IMR-90 (cell line): ENCODE measurements around the gene PATE1. TPM values are rescaled to one million over a fixed set of nuclear protein-coding genes. Genes with fewer than 3 reads are reported as not detected.

Experiments used
- ATAC-seq: fragments of 200-7000 bp; cut with Tn5 transposase; 2 replicates; pipeline ENCODE4 v1.9.1; 2020; ENCODE audit warnings: low read depth, mild to moderate bottlenecking, moderate library complexity
- BruUV-seq: library from RNA; stranded (reverse); fragments of 400-500 nt; replicated peaks from 2 replicates; lab custom pipeline; 2021; lab: Mats Ljungman, UMichigan
- CTCF ChIA-PET: fragments of 300-600 bp; formaldehyde crosslinking; extraction: SDS; loops from one replicate; lab custom pipeline; 2021; ENCODE audit warnings: antibody characterized with exemption; lab: Yijun Ruan, JAX
- POLR2A ChIA-PET: fragments of 300-600 bp; sonication (Branson Sonifier 250); formaldehyde crosslinking; loops from one replicate; lab custom pipeline; 2022; ENCODE audit warnings: antibody characterized with exemption; ENCODE audit not compliant: unreplicated experiment; lab: Charles Lee
- DNase-seq: peaks from one replicate; pipeline ENCODE4 v3.0.0; 2013
- H2AFZ ChIP-seq: replicated peaks from 2 replicates; pipeline ENCODE3; 2013; ENCODE audit warnings: low read length, mild to moderate bottlenecking; ENCODE audit not compliant: poor library complexity
- H2AK5ac ChIP-seq: 2 replicates; pipeline ENCODE4 v1.6.1; 2013; ENCODE audit warnings: low read depth, low read length, inconsistent platforms
- H2AK9ac ChIP-seq: replicated peaks from 2 replicates; pipeline ENCODE3; 2013; ENCODE audit warnings: mild to moderate bottlenecking, low read depth, low read length, moderate library complexity; ENCODE audit not compliant: poor library complexity
- H2BK120ac ChIP-seq: 2 replicates; pipeline ENCODE4 v1.6.1; 2013; ENCODE audit warnings: low read depth, low read length, inconsistent platforms
- H2BK15ac ChIP-seq: 3 replicates; pipeline ENCODE4 v1.6.1; 2013; ENCODE audit warnings: low read depth, low read length, inconsistent platforms
- H2BK20ac ChIP-seq: 2 replicates; pipeline ENCODE4 v1.6.1; 2013; ENCODE audit warnings: low read depth, mild to moderate bottlenecking, inconsistent platforms, low read length, moderate library complexity
- H2BK5ac ChIP-seq: 2 replicates; pipeline ENCODE4 v1.6.1; 2013; ENCODE audit warnings: mild to moderate bottlenecking, low read depth, low read length, inconsistent platforms; ENCODE audit not compliant: poor library complexity, severe bottlenecking
- H3K14ac ChIP-seq: replicated peaks from 2 replicates; pipeline ENCODE4 v1.6.1; 2013; ENCODE audit warnings: low read depth, low read length, inconsistent platforms
- H3K18ac ChIP-seq: 2 replicates; pipeline ENCODE4 v1.6.1; 2013; ENCODE audit warnings: low read depth, low read length, control low read depth
- H3K23ac ChIP-seq: 2 replicates; pipeline ENCODE4 v1.6.1; 2013; ENCODE audit warnings: low read depth, low read length, inconsistent platforms
- H3K27ac ChIP-seq: 2 replicates; pipeline ENCODE4 v1.5.1; 2013; ENCODE audit warnings: mild to moderate bottlenecking, control low read depth, low read length; ENCODE audit not compliant: insufficient read depth
- H3K27me3 ChIP-seq: 2 replicates; pipeline ENCODE4 v1.6.1; 2013; ENCODE audit warnings: low read length; ENCODE audit not compliant: control insufficient read depth, insufficient read depth
- H3K36me3 ChIP-seq: 2 replicates; pipeline ENCODE4 v1.6.1; 2013; ENCODE audit warnings: low read length, mixed read lengths; ENCODE audit not compliant: control insufficient read depth, insufficient read depth
- H3K4ac ChIP-seq: 2 replicates; pipeline ENCODE4 v1.6.1; 2013; ENCODE audit warnings: low read depth, low read length, inconsistent platforms
- H3K4me1 ChIP-seq: 2 replicates; pipeline ENCODE4 v1.6.1; 2013; ENCODE audit warnings: low read length, mixed read lengths; ENCODE audit not compliant: control insufficient read depth, insufficient read depth
- H3K4me2 ChIP-seq: 2 replicates; pipeline ENCODE4 v1.6.1; 2013; ENCODE audit warnings: low read depth, mild to moderate bottlenecking, control low read depth, low read length, moderate library complexity
- H3K4me3 ChIP-seq: 2 replicates; pipeline ENCODE4 v1.5.1; 2013; ENCODE audit warnings: low read depth, mild to moderate bottlenecking, control low read depth, low read length, moderate library complexity; ENCODE audit not compliant: insufficient read depth
- H3K56ac ChIP-seq: 2 replicates; pipeline ENCODE4 v1.6.1; 2013; ENCODE audit warnings: low read length, inconsistent platforms; ENCODE audit not compliant: insufficient read depth; ENCODE audit errors: extremely low read depth
- H3K79me1 ChIP-seq, 2 experiments: 2 replicates each; pipeline ENCODE4 v1.6.1; 2013; ENCODE audit warnings: low read length in 2 of 2, inconsistent platforms in 1 of 2, low read depth in 1 of 2
- H3K9ac ChIP-seq: 2 replicates; pipeline ENCODE4 v1.6.1; 2013; ENCODE audit warnings: low read depth, low read length, control low read depth
- H3K9me1 ChIP-seq: 2 replicates; pipeline ENCODE4 v1.6.1; 2013; ENCODE audit warnings: low read length, inconsistent platforms; ENCODE audit not compliant: insufficient read depth
- H3K9me3 ChIP-seq: 2 replicates; pipeline ENCODE4 v1.6.1; 2013; ENCODE audit warnings: low read length; ENCODE audit not compliant: control insufficient read depth, insufficient read depth
- H4K20me1 ChIP-seq: 2 replicates; pipeline ENCODE4 v1.6.1; 2013; ENCODE audit warnings: low read length, inconsistent platforms; ENCODE audit not compliant: insufficient read depth
- H4K5ac ChIP-seq: 2 replicates; pipeline ENCODE4 v1.6.1; 2013; ENCODE audit warnings: mild to moderate bottlenecking, low read depth, low read length, control low read depth
- H4K8ac ChIP-seq, 2 experiments: 2 replicates each; pipeline ENCODE4 v1.6.1; 2013; ENCODE audit warnings: low read depth in 2 of 2, low read length in 2 of 2, control low read depth in 1 of 2, inconsistent platforms in 1 of 2
- H4K91ac ChIP-seq: 2 replicates; pipeline ENCODE4 v1.6.1; 2013; ENCODE audit warnings: low read depth, low read length, inconsistent platforms; ENCODE audit not compliant: insufficient read depth
- CHD1 ChIP-seq: IDR thresholded peaks from 2 replicates; pipeline ENCODE4 v1.6.1; 2012; ENCODE audit warnings: low read depth, low read length, improper control_type of control experiment
- CTCF ChIP-seq: conservative IDR thresholded peaks from 2 replicates; pipeline ENCODE4 v1.5.1; 2012; ENCODE audit warnings: mild to moderate bottlenecking, low read depth, low read length, improper control_type of control experiment
- FOS ChIP-seq: fragments of 150-350 bp; IDR thresholded peaks from 2 replicates; pipeline ENCODE4 v1.6.1; 2016; ENCODE audit warnings: low read depth, low read length
- MXI1 ChIP-seq: IDR thresholded peaks from 2 replicates; pipeline ENCODE4 v1.6.1; 2012; ENCODE audit warnings: low read depth, mild to moderate bottlenecking, low read length, moderate library complexity, borderline replicate concordance
- NFE2L2 ChIP-seq: fragments of 150-350 bp; IDR thresholded peaks from 2 replicates; pipeline ENCODE4 v1.6.1; 2016; ENCODE audit warnings: low read depth, mild to moderate bottlenecking, low read length
- POLR2A ChIP-seq: IDR thresholded peaks from 2 replicates; pipeline ENCODE4 v1.6.1; 2012; ENCODE audit warnings: mild to moderate bottlenecking, low read depth, low read length
- RAD21 ChIP-seq: IDR thresholded peaks from 2 replicates; pipeline ENCODE4 v1.6.1; 2012; ENCODE audit warnings: low read length, improper control_type of control experiment
- RCOR1 ChIP-seq: IDR thresholded peaks from 2 replicates; pipeline ENCODE4 v1.6.1; 2012; ENCODE audit warnings: mild to moderate bottlenecking, low read length, improper control_type of control experiment; ENCODE audit not compliant: insufficient replicate concordance
- WGBS, 2 experiments: methylation state at CpG; one replicate each; pipeline versions ENCODE4 v1.1.5 to v1.1.7; 2013; ENCODE audit warnings: missing lambda C conversion rate in 2 of 2; ENCODE audit not compliant: insufficient read length in 1 of 2; ENCODE audit errors: extremely low coverage in 2 of 2; 5-methylcytosine and 5-hydroxymethylcytosine counted together
- dilution Hi-C: fragments of 300-500 bp; cut with HindIII; formaldehyde crosslinking; loops from one replicate; pipeline ENCODE4 v1.14.3; 2018; ENCODE audit warnings: low sequenced_read_pairs; ENCODE audit not compliant: unreplicated experiment
- in situ Hi-C: fragments of 300-500 bp; cut with MboI; formaldehyde crosslinking; loops from 3 replicates; pipeline ENCODE4 v1.14.3; 2019; ENCODE audit warnings: low sequenced_read_pairs, inconsistent platforms, mixed read lengths
- intact Hi-C: fragments of 100-400 bp; cut with micrococcal nuclease; formaldehyde crosslinking; loops from 2 replicates; pipeline ENCODE4 v1.10.0; 2022
- polyA plus RNA-seq, 3 experiments: library from polyadenylated mRNA; depleted of rRNA; stranded (reverse); fragments of >200 nt; gene quantifications; 2 replicates each; pipeline ENCODE4 v1.2.3, GENCODE V29; 2012; ENCODE audit warnings: low replicate concordance in 1 of 3
- total RNA-seq: library from RNA; depleted of rRNA; stranded (reverse); fragments of >200 nt; gene quantifications from 2 replicates; pipeline ENCODE4 v1.2.3, GENCODE V29; 2012

Gene PATE1
- total and polyA plus RNA-seq, 2 of the 4 experiments (the other 2 are of a cell fraction): not detected

DNA sequence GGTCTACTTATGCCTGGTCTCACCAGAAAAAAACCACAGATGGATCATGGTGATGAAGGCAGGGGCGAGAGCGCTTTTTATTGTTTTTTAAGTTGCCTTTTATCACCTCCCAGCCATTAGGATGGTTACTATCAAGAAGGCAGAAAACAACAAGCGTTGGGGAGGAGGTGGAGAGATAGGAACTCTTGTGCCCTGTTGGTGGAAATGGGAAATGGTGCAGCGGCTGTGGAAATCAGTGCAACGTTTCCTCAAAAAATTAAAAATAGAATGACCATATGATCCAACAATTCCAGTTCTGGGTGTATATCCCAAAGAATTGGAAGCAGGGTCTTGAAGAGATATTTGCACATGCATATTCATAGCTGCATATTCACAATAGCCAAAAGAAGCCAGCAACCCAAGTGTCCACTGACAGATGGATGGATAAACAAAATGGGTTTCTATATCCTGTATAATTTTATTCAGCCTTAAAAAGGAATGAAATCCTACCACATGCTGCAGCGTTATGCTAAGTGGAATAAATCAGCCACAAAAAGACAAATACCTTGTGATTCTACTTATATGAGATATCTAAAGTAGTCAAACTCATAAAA, 45.0 kb upstream of the PATE1 start:
- DNase-seq (no peak), ATAC-seq (no peak)
- H3K4me3 ChIP-seq: no peak overlapping the region
- no peaks in the 10 kb centered on the region for H3K36me3 ChIP-seq
- H3K9ac ChIP-seq: no peak overlapping the region
- no peak overlapping the region for H2AK5ac ChIP-seq
- H3K79me1 ChIP-seq: no peaks in the 10 kb centered on the region
- ChIA-PET CTCF (no interaction called here), POLR2A (no interaction called here)
- H3K9me1 ChIP-seq: no peaks in the 10 kb centered on the region
- no peak overlapping the region for H2AFZ ChIP-seq
- no peak overlapping the region for H3K4ac ChIP-seq
- peaks cover 5% of the 10 kb centered on the region; the same call in 1 of the 2 replicates for H3K27me3 ChIP-seq
- in situ Hi-C loops (no loop called here), dilution Hi-C loops (no loop called here), intact Hi-C loops (no loop called here)
- TF ChIP-seq FOS: no peak
- TF ChIP-seq NFE2L2: no peak
- TF ChIP-seq POLR2A: no peak
- TF ChIP-seq CHD1: no peak
- TF ChIP-seq CTCF: no peak
- TF ChIP-seq RAD21: no peak
- no peak for TF ChIP-seq RCOR1
- no peak for TF ChIP-seq MXI1
- no CpG with 5 or more reads among the region's 6 CpGs for WGBS, 2 experiments
- no TSS peak for BruUV-seq
- H3K4me2 ChIP-seq: no peak overlapping the region
- H4K8ac ChIP-seq: no peak overlapping the region
- no peak overlapping the region for H3K14ac ChIP-seq
- no peak overlapping the region for H2BK5ac ChIP-seq
- H3K56ac ChIP-seq: no peak overlapping the region
- H4K5ac ChIP-seq: no peak overlapping the region
- no peak overlapping the region for H2AK9ac ChIP-seq
- no peak overlapping the region for H2BK120ac ChIP-seq
- no peak overlapping the region for H2BK15ac ChIP-seq
- no peak overlapping the region for H3K27ac ChIP-seq
- no peak overlapping the region for H4K91ac ChIP-seq
- no peaks in the 10 kb centered on the region for H3K4me1 ChIP-seq
- H3K18ac ChIP-seq: no peak overlapping the region
- no peak overlapping the region for H2BK20ac ChIP-seq
- no peak overlapping the region for H3K23ac ChIP-seq
- H4K20me1 ChIP-seq: no peaks in the 10 kb centered on the region
- no peaks in the 10 kb centered on the region for H3K9me3 ChIP-seq
